Panc1 (cell line): Measurements from ENCODE around the gene LCOR. TPM values are rescaled to one million over a fixed set of nuclear protein-coding genes. Genes with fewer than 3 reads are reported as not detected.

Experiments used
- ATAC-seq: fragments of 200-7000 bp; cut with Tn5 transposase; 2 replicates; pipeline ENCODE4 v1.9.1; 2020; ENCODE audit warnings: mild to moderate bottlenecking, moderate library complexity
- BruUV-seq: library from RNA; stranded (reverse); fragments of 400-500 nt; replicated peaks from 2 replicates; lab custom pipeline; 2021; lab: Mats Ljungman, UMichigan
- CTCF ChIA-PET: fragments of 300-600 bp; sonication (Branson Sonifier 250); formaldehyde crosslinking; loops from one replicate; lab custom pipeline; 2022; ENCODE audit warnings: antibody characterized with exemption; lab: Charles Lee
- POLR2A ChIA-PET: fragments of 300-600 bp; sonication (Branson Sonifier 250); formaldehyde crosslinking; loops from one replicate; lab custom pipeline; 2022; ENCODE audit warnings: antibody characterized with exemption; lab: Charles Lee
- DNase-seq: peaks from one replicate; pipeline ENCODE4 v3.0.0-alpha.2; 2010; ENCODE audit warnings: low read depth, low spot score
- H3K27ac ChIP-seq: 2 replicates; pipeline ENCODE4 v1.5.1; 2011; ENCODE audit warnings: mild to moderate bottlenecking, low read length, inconsistent platforms
- H3K27me3 ChIP-seq: fragments of 200-500 bp; sonication (Bioruptor generic); 2 replicates; pipeline ENCODE4 v1.6.0; 2014; ENCODE audit warnings: low read length, inconsistent platforms; ENCODE audit not compliant: control insufficient read depth, insufficient read depth
- H3K36me3 ChIP-seq: fragments of 200-500 bp; sonication (Bioruptor generic); 2 replicates; pipeline ENCODE4 v1.5.1; 2014; ENCODE audit warnings: inconsistent platforms, mild to moderate bottlenecking, low read length, moderate library complexity; ENCODE audit not compliant: control insufficient read depth, insufficient read depth
- H3K4me1 ChIP-seq: 2 replicates; pipeline ENCODE4 v1.5.1; 2011; ENCODE audit warnings: inconsistent platforms, mild to moderate bottlenecking, low read length, moderate library complexity; ENCODE audit not compliant: control insufficient read depth, insufficient read depth
- H3K4me3 ChIP-seq, 2 experiments: 2 replicates each; pipeline ENCODE4 v1.5.1; 2011 to 2012; ENCODE audit warnings: low read depth in 2 of 2, low read length in 2 of 2, mild to moderate bottlenecking in 2 of 2, inconsistent platforms in 1 of 2, moderate library complexity in 1 of 2
- H3K9me3 ChIP-seq: fragments of 200-500 bp; sonication (Bioruptor generic); 2 replicates; pipeline ENCODE4 v1.5.1; 2014; ENCODE audit warnings: low read depth, mild to moderate bottlenecking, inconsistent platforms, low read length, moderate library complexity; ENCODE audit not compliant: control insufficient read depth, insufficient read depth
- CTCF ChIP-seq: fragments of 450-650 bp; IDR thresholded peaks from 2 replicates; pipeline ENCODE4 v1.5.1; 2017; ENCODE audit warnings: mild to moderate bottlenecking
- POLR2AphosphoS5 ChIP-seq: IDR thresholded peaks from 2 replicates; pipeline ENCODE4 v1.6.1; 2012; ENCODE audit warnings: mild to moderate bottlenecking, low read depth, low read length, moderate library complexity
- REST ChIP-seq, 2 experiments: IDR thresholded peaks; 2 replicates each; pipeline ENCODE4 v1.6.1; 2011 to 2012; ENCODE audit warnings: low read depth in 2 of 2, control low read depth in 1 of 2, low read length in 1 of 2, mild to moderate bottlenecking in 1 of 2, moderate library complexity in 1 of 2; ENCODE audit not compliant: insufficient read depth in 1 of 2
- SIN3A ChIP-seq: IDR thresholded peaks from 2 replicates; pipeline ENCODE4 v1.6.1; 2012; ENCODE audit warnings: low read depth, mild to moderate bottlenecking, low read length, moderate library complexity, borderline replicate concordance; ENCODE audit not compliant: insufficient read depth
- TCF7L2 ChIP-seq: IDR thresholded peaks from 2 replicates; pipeline ENCODE4 v1.6.1; 2011; ENCODE audit warnings: mild to moderate bottlenecking, low read depth, low read length, inconsistent platforms
- in situ Hi-C: cut with HindIII; loops from 2 replicates; pipeline ENCODE4 v1.10.0; 2016; ENCODE audit warnings: low sequenced_read_pairs, low pct_unique_long_range_greater_than_20kb
- intact Hi-C: fragments of 100-400 bp; cut with micrococcal nuclease; formaldehyde crosslinking; loops from one replicate; pipeline ENCODE4 v1.10.0; 2022; ENCODE audit not compliant: unreplicated experiment
- total RNA-seq: library from RNA; stranded (reverse); gene quantifications from one replicate; pipeline ENCODE4 v1.2.1, GENCODE V29; 2021; ENCODE audit not compliant: unreplicated experiment

Gene LCOR
- total RNA-seq, 1 experiment from 2014 or later: 58.0 TPM

- intact Hi-C loops: no loop called here
- ChIA-PET CTCF (interaction anchor here (1.5 kb wide), 1 partner anchor 19 kb away, joined by 3 read pairs; no protein-coding TSS in a partner anchor), POLR2A (no interaction called here)
- in situ Hi-C loops: no loop called here
- H3K27me3 ChIP-seq: no peaks in the 10 kb centered on the region
- ATAC-seq (peak; percentile 23), DNase-seq (no peak)
- no peaks in the 10 kb centered on the region for H3K36me3 ChIP-seq
- H3K9me3 ChIP-seq: no peaks in the 10 kb centered on the region
- peaks cover 7% of the 10 kb centered on the region for H3K4me1 ChIP-seq
- no peak overlapping the region for H3K27ac ChIP-seq
- BruUV-seq: no TSS peak
- no peak overlapping the region for H3K4me3 ChIP-seq
- TF ChIP-seq SIN3A (no peak), TCF7L2 (no peak), POLR2AphosphoS5 (no peak), CTCF (no peak)
These were observed 186.4 kb downstream of the LCOR start for GRCh38 chr10:97018251-97019212.

DNA sequence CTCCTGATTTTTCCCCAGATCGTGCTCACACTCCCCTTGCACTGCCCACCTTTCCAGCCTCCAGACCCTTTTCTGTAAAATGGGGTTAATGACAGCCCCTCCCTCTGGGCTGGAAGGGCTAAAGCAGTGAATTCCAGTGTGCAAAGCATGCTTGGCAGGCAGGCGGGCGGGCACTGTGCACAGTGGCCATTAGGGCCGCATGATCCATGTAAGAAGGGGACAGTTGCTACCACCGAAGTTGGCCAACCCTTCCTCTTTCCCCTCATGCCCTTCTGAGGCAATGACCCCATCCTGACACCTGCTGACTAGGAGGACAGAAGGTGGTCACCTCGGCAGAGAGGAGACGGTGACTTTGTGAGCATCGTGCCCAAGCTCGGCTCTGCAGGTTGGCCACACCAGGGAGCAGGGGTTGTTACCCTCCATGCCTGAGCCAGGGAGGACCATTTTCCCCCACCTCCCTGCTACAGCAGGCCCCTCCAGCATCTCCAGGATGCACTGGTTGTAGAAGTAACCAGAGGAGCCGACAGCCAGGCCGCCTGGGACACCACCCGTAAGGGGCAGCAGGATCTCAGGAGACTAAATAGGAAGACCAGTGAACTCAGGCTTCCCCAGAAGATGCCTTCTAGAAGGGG, 187.2 kb downstream of the LCOR start:
- Histone ChIP-seq H3K27ac (no peak overlapping the region), H3K9me3 (no peaks in the 10 kb centered on the region), H3K4me3 (no peak overlapping the region), H3K36me3 (no peaks in the 10 kb centered on the region), H3K4me1 (peaks cover 15% of the 10 kb centered on the region), H3K27me3 (no peaks in the 10 kb centered on the region)
- no TSS peak for BruUV-seq
- no peak for DNase-seq
- intact Hi-C loops (no loop called here), in situ Hi-C loops (no loop called here)
- CTCF ChIA-PET: interaction anchor here (0.6 kb wide), 1 partner anchor 14 kb away, joined by 3 read pairs; no protein-coding TSS in a partner anchor
- POLR2A ChIA-PET: no interaction called here
- no peak for TF ChIP-seq POLR2AphosphoS5
- no peak for TF ChIP-seq REST (IDR thresholded peaks at IDR 0.05; ENCODE audit: insufficient read depth in 1 of 2, low read depth in 2 of 2, low read length in 1 of 2)
- no peak for TF ChIP-seq CTCF
- no peak for ATAC-seq
